ENCODE measurements around the gene RPL10. TPM values are rescaled to one million over a fixed set of nuclear protein-coding genes. Genes with fewer than 3 reads are reported as not detected.
A peak's percentile ranks its signal among the peaks of the same experiment; 100 is the strongest.
"Not testable (repeated sequence)": the region's sequence is repeated elsewhere in the genome, so short reads cannot be mapped to it uniquely, and the experiment has no call there.

Gene RPL10
- total and polyA plus RNA-seq, 9 of the 15 experiments (the other 6 are each of a cell fraction or from before 2014, with no cell fraction given), result 3,774 to 7,600 (median 5,014) TPM

GRCh38 chrX:154384284-154384892, 13.8 kb upstream of the RPL10 start (continued):
- TF ChIP-seq ZBTB7A (IDR thresholded peaks at IDR 0.05; ENCODE audit: borderline replicate concordance, control insufficient read depth, low read depth, low read length) (0 out of 2 replicates have a peak, but pooled peaks have one; percentile 20), REST (IDR thresholded peaks at IDR 0.05; ENCODE audit: borderline replicate concordance) (peak; percentile 27; the same call in 1 of the 2 replicates), REST (CRISPR knock-in tag; IDR thresholded peaks at IDR 0.05; ENCODE audit: low read depth) (no peak), ZNF79 (CRISPR knock-in tag; IDR thresholded peaks at IDR 0.05; ENCODE audit: low read depth) (no peak), ZSCAN32 (CRISPR knock-in tag; IDR thresholded peaks at IDR 0.05) (no peak)

- H3K36me3 ChIP-seq (ENCODE audit: control insufficient read depth, insufficient read depth, low read length); FAIRE-seq; POLR2A ChIA-PET; DNase-seq (ENCODE audit: extremely low read depth in 1 of 4, low spot score in 3 of 4); H3K9ac ChIP-seq (ENCODE audit: insufficient read depth in 1 of 2, low read depth in 2 of 2, low read length in 2 of 2); H2AFZ ChIP-seq (ENCODE audit: low read depth, low read length); H3K4me3 ChIP-seq; H3K79me2 ChIP-seq (ENCODE audit: control insufficient read depth, insufficient read depth, low read length); H3K9me3 ChIP-seq (replicated peaks; ENCODE audit: control insufficient read depth, insufficient read depth, low read depth, low read length); H3K27me3 ChIP-seq (ENCODE audit: control insufficient read depth in 2 of 2, insufficient read depth in 2 of 2, low read length in 2 of 2); H4K20me1 ChIP-seq (replicated peaks; ENCODE audit: control insufficient read depth, insufficient read depth, low read length); H3K27ac ChIP-seq (ENCODE audit: extremely low read depth, low read depth, low read length); H3K9me1 ChIP-seq (ENCODE audit: control insufficient read depth, insufficient read depth, low read length); BruUV-seq (replicated peaks); CTCF ChIA-PET (ENCODE audit: low intra/inter-chr PET ratio); H3K4me2 ChIP-seq (ENCODE audit: insufficient read depth, low read length); in situ Hi-C loops (cut with MboI); intact Hi-C loops (cut with micrococcal nuclease): not testable (repeated sequence)
- ATAC-seq, result peak; percentile 63
- no CpG with 5 or more reads among the region's 20 CpGs for WGBS (ENCODE audit: insufficient coverage, low coverage, missing lambda C conversion rate)
- H3K4me1 ChIP-seq (replicated peaks in 1 of 2; ENCODE audit: control insufficient read depth in 2 of 2, insufficient read depth in 2 of 2, low read length in 2 of 2), result peaks cover 5 to 13% of the 10 kb centered on the region in 2 experiments
Measured at GRCh38 chrX:154388094-154388493, 10.1 kb upstream of the RPL10 start.

- FAIRE-seq (peak; percentile 100), ATAC-seq (peak; percentile 10)
- H3K79me2 ChIP-seq (ENCODE audit: control insufficient read depth, insufficient read depth, low read length); H3K27me3 ChIP-seq (ENCODE audit: control insufficient read depth in 2 of 2, insufficient read depth in 2 of 2, low read length in 2 of 2); intact Hi-C loops (cut with micrococcal nuclease); H3K27ac ChIP-seq (ENCODE audit: extremely low read depth, low read depth, low read length); H3K4me2 ChIP-seq (ENCODE audit: insufficient read depth, low read length); H2AFZ ChIP-seq (ENCODE audit: low read depth, low read length); DNase-seq (ENCODE audit: extremely low read depth in 1 of 4, low spot score in 3 of 4); in situ Hi-C loops (cut with MboI); H3K4me1 ChIP-seq (replicated peaks in 1 of 2; ENCODE audit: control insufficient read depth in 2 of 2, insufficient read depth in 2 of 2, low read length in 2 of 2); H3K9me3 ChIP-seq (replicated peaks; ENCODE audit: control insufficient read depth, insufficient read depth, low read depth, low read length); H3K4me3 ChIP-seq; H4K20me1 ChIP-seq (replicated peaks; ENCODE audit: control insufficient read depth, insufficient read depth, low read length); H3K9ac ChIP-seq (ENCODE audit: insufficient read depth in 1 of 2, low read depth in 2 of 2, low read length in 2 of 2); CTCF ChIA-PET (ENCODE audit: low intra/inter-chr PET ratio); BruUV-seq (replicated peaks); H3K9me1 ChIP-seq (ENCODE audit: control insufficient read depth, insufficient read depth, low read length); H3K36me3 ChIP-seq (ENCODE audit: control insufficient read depth, insufficient read depth, low read length); POLR2A ChIA-PET: not testable (repeated sequence)
- no CpG with 5 or more reads among the region's 16 CpGs for WGBS (ENCODE audit: insufficient coverage, low coverage, missing lambda C conversion rate)
Measured at GRCh38 chrX:154388649-154389048, 9.5 kb upstream of the RPL10 start.

Data from K562 (cell line).